Endothelial cell of umbilical vein (primary cell): ENCODE results near the gene TDRKH.

ENCODE experiments used
- CTCF ChIP-seq, 2 donors: IDR thresholded peaks; 1 replicate in 1 of 2; 2 replicates in 1 of 2; pipeline ENCODE4 v1.5.1; 2011; ENCODE audit warnings: low read length in 2 of 2, mild to moderate bottlenecking in 2 of 2, moderate library complexity in 2 of 2, control low read depth in 1 of 2, inconsistent platforms in 1 of 2, low read depth in 1 of 2; ENCODE audit not compliant: insufficient read depth in 1 of 2; ENCODE audit errors: extremely low read depth in 1 of 2
- EZH2 ChIP-seq: IDR thresholded peaks from 2 replicates; pipeline ENCODE4 v1.6.1; 2012; ENCODE audit warnings: borderline replicate concordance, low read depth, mild to moderate bottlenecking, moderate library complexity, low read length, inconsistent platforms; ENCODE audit not compliant: severe bottlenecking
- JUN ChIP-seq: IDR thresholded peaks from 2 replicates; pipeline ENCODE4 v1.6.1; 2011; ENCODE audit warnings: borderline replicate concordance, low read depth; ENCODE audit not compliant: insufficient read length, insufficient read depth
- MAX ChIP-seq: IDR thresholded peaks from 2 replicates; pipeline ENCODE4 v1.6.1; 2011; ENCODE audit not compliant: insufficient read depth, insufficient read length
- POLR2A ChIP-seq: IDR thresholded peaks from 2 replicates; pipeline ENCODE4 v1.6.1; 2012; ENCODE audit warnings: low read depth, mild to moderate bottlenecking, control low read depth, low read length
- POLR2AphosphoS5 ChIP-seq: IDR thresholded peaks from 2 replicates; pipeline ENCODE4 v1.6.1; 2012; ENCODE audit warnings: low read depth, mild to moderate bottlenecking, control low read depth, low read length, moderate library complexity; ENCODE audit not compliant: insufficient read depth

GRCh38 chr1:151790940-151791651, 796 bp upstream of the TDRKH start:
- no peak for TF ChIP-seq EZH2
- no peak for TF ChIP-seq POLR2A
- no peak for TF ChIP-seq CTCF (IDR thresholded peaks at IDR 0.05; ENCODE audit: extremely low read depth in 1 of 2, insufficient read depth in 1 of 2, low read depth in 1 of 2, low read length in 2 of 2)
- no peak for TF ChIP-seq POLR2AphosphoS5
- no peak for TF ChIP-seq MAX
- TF ChIP-seq JUN, result no peak
